ENCODE results near the gene PTPRQ. TPM values are rescaled to one million over a fixed set of nuclear protein-coding genes. Genes with fewer than 3 reads are reported as not detected.

PTPRQ gene
- polyA plus RNA-seq, 1 donor (not counting 4 experiments of a cell fraction or from before 2014, with no cell fraction given): 0.01 TPM

DNA sequence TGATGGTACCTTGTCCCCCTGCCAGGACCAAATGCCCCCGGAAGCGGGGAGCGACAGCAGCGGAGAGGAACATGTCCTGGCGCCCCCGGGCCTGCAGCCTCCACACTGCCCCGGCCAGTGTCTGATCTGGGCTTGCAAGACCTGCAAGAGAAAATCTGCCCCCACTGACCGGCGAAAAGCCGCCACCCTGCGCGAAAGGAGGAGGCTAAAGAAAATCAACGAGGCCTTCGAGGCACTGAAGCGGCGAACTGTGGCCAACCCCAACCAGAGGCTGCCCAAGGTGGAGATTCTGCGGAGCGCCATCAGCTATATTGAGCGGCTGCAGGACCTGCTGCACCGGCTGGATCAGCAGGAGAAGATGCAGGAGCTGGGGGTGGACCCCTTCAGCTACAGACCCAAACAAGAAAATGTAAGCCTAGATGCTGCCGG is 263.8 kb downstream of the PTPRQ start:
- no peaks in the 10 kb centered on the region for H3K79me2 ChIP-seq (ENCODE audit: control insufficient read depth, insufficient read depth, low read length)
- FAIRE-seq (no peak), DNase-seq (ENCODE audit: low read depth, low spot score) (no peak)
- no peak overlapping the region for H3K4me3 ChIP-seq (ENCODE audit: control insufficient read depth in 2 of 3, extremely low read depth in 1 of 3, insufficient read depth in 2 of 3, low read depth in 1 of 3, low read length in 3 of 3)
- no peaks in the 10 kb centered on the region for H3K9me3 ChIP-seq (ENCODE audit: control insufficient read depth, low read depth, low read length)
- no peaks in the 10 kb centered on the region for H3K36me3 ChIP-seq (ENCODE audit: control insufficient read depth in 2 of 2, extremely low read depth in 1 of 2, insufficient read depth in 2 of 2, low read length in 2 of 2)
- H3K9me1 ChIP-seq (ENCODE audit: control insufficient read depth, extremely low read depth, insufficient read depth, low read length): no peaks in the 10 kb centered on the region
- peaks cover 16% of the 10 kb centered on the region for H3K27me3 ChIP-seq (ENCODE audit: control insufficient read depth, extremely low read depth, insufficient read depth, low read length)
- H2AFZ ChIP-seq (ENCODE audit: control insufficient read depth, low read length): no peak overlapping the region
- dilution Hi-C loops (cut with MboI; ENCODE audit: extremely low pct_ligation_motif_present, low sequenced_read_pairs): no loop called here
- H3K4me1 ChIP-seq (ENCODE audit: control insufficient read depth, extremely low read depth, insufficient read depth, low read length): peaks cover 6% of the 10 kb centered on the region
- no peak overlapping the region for H3K9ac ChIP-seq (ENCODE audit: control insufficient read depth, extremely low read depth, insufficient read depth, low read length)
- H3K4me2 ChIP-seq (ENCODE audit: control insufficient read depth, extremely low read depth, insufficient read depth, low read depth, low read length): no peak overlapping the region
- TF ChIP-seq, protein P1, sequence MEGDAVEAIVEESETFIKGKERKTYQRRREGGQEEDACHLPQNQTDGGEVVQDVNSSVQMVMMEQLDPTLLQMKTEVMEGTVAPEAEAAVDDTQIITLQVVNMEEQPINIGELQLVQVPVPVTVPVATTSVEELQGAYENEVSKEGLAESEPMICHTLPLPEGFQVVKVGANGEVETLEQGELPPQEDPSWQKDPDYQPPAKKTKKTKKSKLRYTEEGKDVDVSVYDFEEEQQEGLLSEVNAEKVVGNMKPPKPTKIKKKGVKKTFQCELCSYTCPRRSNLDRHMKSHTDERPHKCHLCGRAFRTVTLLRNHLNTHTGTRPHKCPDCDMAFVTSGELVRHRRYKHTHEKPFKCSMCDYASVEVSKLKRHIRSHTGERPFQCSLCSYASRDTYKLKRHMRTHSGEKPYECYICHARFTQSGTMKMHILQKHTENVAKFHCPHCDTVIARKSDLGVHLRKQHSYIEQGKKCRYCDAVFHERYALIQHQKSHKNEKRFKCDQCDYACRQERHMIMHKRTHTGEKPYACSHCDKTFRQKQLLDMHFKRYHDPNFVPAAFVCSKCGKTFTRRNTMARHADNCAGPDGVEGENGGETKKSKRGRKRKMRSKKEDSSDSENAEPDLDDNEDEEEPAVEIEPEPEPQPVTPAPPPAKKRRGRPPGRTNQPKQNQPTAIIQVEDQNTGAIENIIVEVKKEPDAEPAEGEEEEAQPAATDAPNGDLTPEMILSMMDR (optimal IDR thresholded peaks at IDR 0.05 in 1 of 3, IDR thresholded peaks at IDR 0.05 in 1 of 3, conservative IDR thresholded peaks at IDR 0.05 in 1 of 3; ENCODE audit: extremely low read depth in 1 of 3, insufficient read depth in 2 of 3, low read length in 3 of 3): no peak
- TF ChIP-seq EZH2 (IDR thresholded peaks at IDR 0.05; ENCODE audit: low read length): no peak
- no peak overlapping the region for H3K27ac ChIP-seq (ENCODE audit: control insufficient read depth, insufficient read depth, low read length)
- no peaks in the 10 kb centered on the region for H4K20me1 ChIP-seq (ENCODE audit: control insufficient read depth, extremely low read depth, insufficient read depth, low read length)

DNA sequence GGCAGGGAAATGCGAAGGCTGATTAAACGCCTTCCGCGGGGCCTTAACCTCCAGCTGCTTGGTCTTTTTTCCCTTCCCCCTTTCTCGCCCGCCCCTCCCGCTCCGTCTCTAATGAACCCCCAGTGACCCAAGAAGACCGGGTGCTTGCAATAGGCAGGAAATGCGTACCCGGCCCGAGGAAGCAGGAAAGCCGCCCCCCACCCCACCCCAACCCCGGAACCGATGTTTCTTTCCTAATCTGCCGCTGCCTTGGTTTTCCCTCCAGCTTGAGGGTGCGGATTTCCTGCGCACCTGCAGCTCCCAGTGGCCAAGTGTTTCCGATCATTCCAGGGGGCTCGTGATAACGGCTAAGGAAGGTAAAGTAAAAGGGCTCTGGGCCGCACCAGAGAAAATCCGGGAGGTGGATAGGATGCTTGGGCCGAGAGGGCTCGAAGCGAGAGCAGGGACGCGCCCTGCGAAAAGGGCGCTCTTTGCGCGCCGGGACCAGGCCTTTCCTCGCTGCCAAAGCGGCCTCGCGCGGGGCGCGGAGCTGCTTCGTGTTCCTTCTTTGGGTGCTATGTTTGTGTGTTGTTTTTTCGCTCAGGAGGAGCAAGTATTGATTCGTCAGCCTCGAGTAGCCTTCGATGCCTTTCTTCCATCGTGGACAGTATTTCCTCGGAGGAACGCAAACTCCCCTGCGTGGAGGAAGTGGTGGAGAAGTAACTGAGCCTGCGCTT is 264.4 kb downstream of the PTPRQ start:
- FAIRE-seq (no peak), DNase-seq (ENCODE audit: low read depth, low spot score) (no peak)
- Histone ChIP-seq H4K20me1 (ENCODE audit: control insufficient read depth, extremely low read depth, insufficient read depth, low read length) (no peaks in the 10 kb centered on the region), H3K9me3 (ENCODE audit: control insufficient read depth, low read depth, low read length) (no peaks in the 10 kb centered on the region), H3K4me1 (ENCODE audit: control insufficient read depth, extremely low read depth, insufficient read depth, low read length) (peaks cover under 1% of the 10 kb centered on the region), H3K27ac (ENCODE audit: control insufficient read depth, insufficient read depth, low read length) (no peak overlapping the region), H3K9me1 (ENCODE audit: control insufficient read depth, extremely low read depth, insufficient read depth, low read length) (no peaks in the 10 kb centered on the region), H3K79me2 (ENCODE audit: control insufficient read depth, insufficient read depth, low read length) (no peaks in the 10 kb centered on the region), H3K9ac (ENCODE audit: control insufficient read depth, extremely low read depth, insufficient read depth, low read length) (no peak overlapping the region), H3K4me2 (ENCODE audit: control insufficient read depth, extremely low read depth, insufficient read depth, low read depth, low read length) (peak overlapping the region; percentile 40), H3K36me3 (ENCODE audit: control insufficient read depth in 2 of 2, extremely low read depth in 1 of 2, insufficient read depth in 2 of 2, low read length in 2 of 2) (no peaks in the 10 kb centered on the region), H3K27me3 (ENCODE audit: control insufficient read depth, extremely low read depth, insufficient read depth, low read length) (peaks cover 16% of the 10 kb centered on the region), H2AFZ (ENCODE audit: control insufficient read depth, low read length) (peak overlapping the region; percentile 41), H3K4me3 (ENCODE audit: control insufficient read depth in 2 of 3, extremely low read depth in 1 of 3, insufficient read depth in 2 of 3, low read depth in 1 of 3, low read length in 3 of 3) (no peak overlapping the region)
- TF ChIP-seq EZH2 (IDR thresholded peaks at IDR 0.05; ENCODE audit: low read length): peak; percentile 31
- TF ChIP-seq, protein P1 (optimal IDR thresholded peaks at IDR 0.05 in 1 of 3, IDR thresholded peaks at IDR 0.05 in 1 of 3, conservative IDR thresholded peaks at IDR 0.05 in 1 of 3; ENCODE audit: extremely low read depth in 1 of 3, insufficient read depth in 2 of 3, low read length in 3 of 3): no peak
- dilution Hi-C loops (cut with MboI; ENCODE audit: extremely low pct_ligation_motif_present, low sequenced_read_pairs): no loop called here

All from keratinocyte (primary cell).